BE2C (cell line): ENCODE results near the gene SPON1.

ENCODE experiments used
- DNase-seq: peaks from one replicate; pipeline ENCODE4 v3.0.0-alpha.2; 2020
- H3K27me3 ChIP-seq: fragments of 250-450 bp; sonication (Bioruptor Pico); 2 replicates; pipeline ENCODE4 v1.5.1; 2020; ENCODE audit warnings: mild to moderate bottlenecking
- H3K36me3 ChIP-seq: fragments of 250-450 bp; sonication (Bioruptor Pico); 2 replicates; pipeline ENCODE4 v1.5.1; 2020; ENCODE audit warnings: mild to moderate bottlenecking
- H3K4me1 ChIP-seq: fragments of 250-450 bp; sonication (Bioruptor Pico); 2 replicates; pipeline ENCODE4 v1.5.1; 2020
- H3K4me3 ChIP-seq: 2 replicates; pipeline ENCODE4 v1.5.1; 2011; ENCODE audit warnings: low read depth, low read length
- H3K9me3 ChIP-seq: fragments of 250-450 bp; sonication (Bioruptor Pico); 2 replicates; pipeline ENCODE4 v1.5.1; 2020
- TF ChIP-seq, protein P1 (sequence below): IDR thresholded peaks from 2 replicates; pipeline ENCODE4 v1.5.1; 2012; ENCODE audit warnings: mild to moderate bottlenecking, low read depth, low read length

SPON1 gene

DNA sequence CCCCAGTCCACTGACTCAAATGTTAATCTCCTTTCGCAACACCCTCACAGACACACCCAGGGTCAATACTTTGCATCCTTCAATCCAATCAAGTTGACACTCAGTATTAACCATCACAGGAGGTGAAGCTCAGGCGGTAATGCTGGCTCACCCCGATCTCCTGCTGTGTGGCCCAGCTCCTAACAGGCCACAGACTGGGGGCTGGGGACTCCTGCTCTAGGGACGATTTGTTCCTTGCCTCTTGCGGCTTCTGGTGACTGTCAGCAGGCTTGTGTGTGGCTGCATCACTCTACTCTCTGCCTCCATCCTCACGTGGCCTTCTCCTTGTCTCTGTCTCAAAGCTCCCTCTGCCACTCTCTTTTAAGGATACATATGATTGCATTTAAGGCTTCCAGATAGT is 45.0 kb downstream of the SPON1 start:
- H3K9me3 ChIP-seq = no peaks in the 10 kb centered on the region
- no peak overlapping the region for H3K4me3 ChIP-seq
- H3K36me3 ChIP-seq = no peaks in the 10 kb centered on the region
- H3K4me1 ChIP-seq = no peaks in the 10 kb centered on the region
- TF ChIP-seq, protein P1, sequence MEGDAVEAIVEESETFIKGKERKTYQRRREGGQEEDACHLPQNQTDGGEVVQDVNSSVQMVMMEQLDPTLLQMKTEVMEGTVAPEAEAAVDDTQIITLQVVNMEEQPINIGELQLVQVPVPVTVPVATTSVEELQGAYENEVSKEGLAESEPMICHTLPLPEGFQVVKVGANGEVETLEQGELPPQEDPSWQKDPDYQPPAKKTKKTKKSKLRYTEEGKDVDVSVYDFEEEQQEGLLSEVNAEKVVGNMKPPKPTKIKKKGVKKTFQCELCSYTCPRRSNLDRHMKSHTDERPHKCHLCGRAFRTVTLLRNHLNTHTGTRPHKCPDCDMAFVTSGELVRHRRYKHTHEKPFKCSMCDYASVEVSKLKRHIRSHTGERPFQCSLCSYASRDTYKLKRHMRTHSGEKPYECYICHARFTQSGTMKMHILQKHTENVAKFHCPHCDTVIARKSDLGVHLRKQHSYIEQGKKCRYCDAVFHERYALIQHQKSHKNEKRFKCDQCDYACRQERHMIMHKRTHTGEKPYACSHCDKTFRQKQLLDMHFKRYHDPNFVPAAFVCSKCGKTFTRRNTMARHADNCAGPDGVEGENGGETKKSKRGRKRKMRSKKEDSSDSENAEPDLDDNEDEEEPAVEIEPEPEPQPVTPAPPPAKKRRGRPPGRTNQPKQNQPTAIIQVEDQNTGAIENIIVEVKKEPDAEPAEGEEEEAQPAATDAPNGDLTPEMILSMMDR = no peak
- no peak for DNase-seq
- H3K27me3 ChIP-seq = no peaks in the 10 kb centered on the region

DNA sequence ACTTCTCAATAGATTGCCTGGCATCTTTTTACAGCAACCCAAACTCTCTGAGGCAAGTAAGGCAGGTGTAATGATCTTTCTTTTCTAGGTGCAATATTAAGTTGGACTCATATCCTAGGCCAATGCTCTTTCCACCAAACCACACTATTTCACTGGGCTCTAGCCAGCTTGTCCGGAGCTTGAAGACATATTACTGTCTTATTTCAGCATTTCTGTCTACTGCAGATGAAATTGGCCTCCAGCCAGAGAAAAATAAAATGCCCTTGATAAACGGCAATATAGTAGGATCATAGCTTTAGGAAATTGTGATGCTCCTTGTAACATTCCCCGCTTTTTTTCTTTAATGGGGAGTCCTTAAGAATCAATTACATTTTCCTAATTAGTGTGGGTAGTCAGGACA is 48.1 kb downstream of the SPON1 start:
- no peaks in the 10 kb centered on the region for H3K9me3 ChIP-seq
- DNase-seq = no peak
- H3K4me1 ChIP-seq = no peaks in the 10 kb centered on the region
- no peaks in the 10 kb centered on the region for H3K27me3 ChIP-seq
- no peaks in the 10 kb centered on the region for H3K36me3 ChIP-seq
- TF ChIP-seq, protein P1 = no peak
- no peak overlapping the region for H3K4me3 ChIP-seq

DNA sequence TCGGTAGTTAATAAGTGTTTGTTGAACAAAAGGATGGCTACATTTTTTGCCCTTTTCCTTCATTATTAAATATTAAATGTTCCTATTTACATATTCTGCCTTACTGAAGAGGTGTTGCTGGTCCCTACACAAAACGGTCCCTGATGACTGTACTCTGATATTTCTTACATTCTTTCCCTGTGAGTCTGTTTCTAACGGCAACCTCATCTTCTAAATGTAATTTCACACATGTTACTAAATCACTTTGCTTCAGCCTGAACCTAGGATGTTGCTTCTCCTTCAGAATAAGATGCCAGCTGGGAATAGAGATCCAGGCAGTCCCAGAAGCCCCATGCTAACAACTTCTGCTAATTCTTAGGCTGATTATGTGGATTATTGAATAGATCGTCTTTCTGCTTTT is 50.3 kb downstream of the SPON1 start:
- H3K9me3 ChIP-seq = no peaks in the 10 kb centered on the region

DNA sequence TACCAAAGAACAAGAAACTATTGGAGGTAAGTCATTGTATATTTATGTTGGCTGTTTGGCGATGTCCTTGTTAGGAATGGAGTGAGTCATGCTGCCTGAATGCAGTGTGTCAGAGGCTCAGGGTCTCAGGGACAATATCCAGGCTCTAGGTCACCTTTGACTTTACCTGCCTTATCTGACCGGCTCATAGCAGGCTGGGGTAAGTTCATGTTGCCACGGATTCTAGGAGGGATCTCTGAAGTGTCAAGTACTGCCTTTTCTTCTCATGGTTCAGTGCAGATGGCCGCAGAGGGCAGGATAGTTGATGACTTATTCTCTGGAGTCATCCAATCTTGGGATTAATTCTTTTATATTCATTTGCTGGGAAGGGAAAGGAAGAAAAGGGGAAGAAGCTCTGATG is 53.2 kb downstream of the SPON1 start:
- Histone ChIP-seq H3K4me3 (no peak overlapping the region), H3K27me3 (no peaks in the 10 kb centered on the region), H3K9me3 (no peaks in the 10 kb centered on the region), H3K4me1 (no peaks in the 10 kb centered on the region), H3K36me3 (no peaks in the 10 kb centered on the region)
- no peak for DNase-seq
- TF ChIP-seq, protein P1 = no peak

More for the DNA sequence above, 50.3 kb downstream of the SPON1 start:
- Histone ChIP-seq H3K4me3 (no peak overlapping the region), H3K36me3 (no peaks in the 10 kb centered on the region), H3K27me3 (no peaks in the 10 kb centered on the region), H3K4me1 (no peaks in the 10 kb centered on the region)
- DNase-seq = no peak
- TF ChIP-seq, protein P1 = no peak

DNA sequence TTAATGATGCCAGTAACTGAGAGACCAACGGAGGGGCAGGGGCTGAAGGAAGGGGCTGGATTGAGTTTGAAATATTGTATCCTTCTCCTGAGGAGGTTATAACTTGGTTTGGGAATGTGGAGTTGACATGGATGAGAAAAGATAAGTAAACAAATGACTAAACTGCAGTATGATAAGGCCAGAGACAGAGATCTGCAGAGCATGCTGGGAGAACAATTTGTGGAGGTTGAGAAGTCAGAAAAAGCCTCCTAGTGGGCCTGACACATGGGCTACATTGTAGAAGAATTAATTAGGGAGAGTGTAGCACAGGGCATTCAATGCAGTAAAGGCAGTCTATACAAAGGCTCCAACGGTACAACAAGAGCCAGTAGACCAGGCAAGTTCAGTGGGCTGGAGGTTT is 55.9 kb downstream of the SPON1 start:
- Histone ChIP-seq H3K4me3 (no peak overlapping the region), H3K9me3 (no peaks in the 10 kb centered on the region), H3K27me3 (no peaks in the 10 kb centered on the region), H3K36me3 (no peaks in the 10 kb centered on the region), H3K4me1 (no peaks in the 10 kb centered on the region)
- TF ChIP-seq, protein P1 = no peak
- no peak for DNase-seq

DNA sequence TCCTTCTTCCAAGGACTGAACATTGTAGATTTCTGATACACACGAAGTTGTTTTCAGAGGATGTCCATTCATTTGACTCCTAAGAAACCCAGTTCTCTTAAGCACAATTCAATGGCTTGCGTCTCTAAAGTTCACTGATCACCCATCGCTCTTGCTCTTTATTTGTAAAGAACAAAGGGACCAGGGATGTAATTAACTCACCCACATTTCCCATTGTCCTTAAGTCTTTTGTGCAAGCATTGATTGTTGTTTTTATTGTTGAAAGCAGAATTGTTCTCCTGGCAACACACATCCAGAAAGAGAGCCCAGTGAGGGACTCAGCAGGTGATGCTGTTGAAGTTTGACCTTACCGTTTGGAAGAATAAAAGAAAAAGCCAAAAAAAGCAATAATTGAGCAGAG is 59.2 kb downstream of the SPON1 start:
- H3K27me3 ChIP-seq = no peaks in the 10 kb centered on the region
- TF ChIP-seq, protein P1 = no peak
- H3K4me1 ChIP-seq = no peaks in the 10 kb centered on the region
- no peak overlapping the region for H3K4me3 ChIP-seq
- H3K36me3 ChIP-seq = no peaks in the 10 kb centered on the region
- H3K9me3 ChIP-seq = no peaks in the 10 kb centered on the region
- no peak for DNase-seq
